Measurements from ENCODE around the gene CHD9NB. TPM values are rescaled to one million over a fixed set of nuclear protein-coding genes. Genes with fewer than 3 reads are reported as not detected.

CHD9NB gene
- polyA plus RNA-seq, 1 donor from 2014 or later = not detected

- no peaks in the 10 kb centered on the region for H3K4me1 Mint-ChIP-seq
- no peak overlapping the region for H3K4me3 Mint-ChIP-seq
- peaks cover 1% of the 10 kb centered on the region for H3K36me3 Mint-ChIP-seq
- no peaks in the 10 kb centered on the region for H3K27me3 Mint-ChIP-seq
- H3K9me3 Mint-ChIP-seq = peaks cover 2 to 7% (median 3%) of the 10 kb centered on the region in 3 donors
- no peak overlapping the region for H3K27ac Mint-ChIP-seq
Measured at GRCh38 chr16:52991572-52991971, 61.1 kb downstream of the CHD9NB start.

Other genes starting within 250 kb of the CHD9NB start
- gene CHD9, start 2.1 kb upstream of the CHD9NB start, polyA plus RNA-seq = 72.3 TPM